GM12801 (cell line): ENCODE data around the gene HSFX4.

Experiments
- TF ChIP-seq, protein P1 (sequence below): IDR thresholded peaks from one replicate; pipeline ENCODE4 v1.5.1; 2011; ENCODE audit warnings: control low read depth; ENCODE audit not compliant: insufficient read length; ENCODE audit errors: extremely low read depth

The HSFX4 gene

GRCh38 chrX:149948016-149948415 lies 18.6 kb downstream of the HSFX4 start:
- TF ChIP-seq, protein P1, sequence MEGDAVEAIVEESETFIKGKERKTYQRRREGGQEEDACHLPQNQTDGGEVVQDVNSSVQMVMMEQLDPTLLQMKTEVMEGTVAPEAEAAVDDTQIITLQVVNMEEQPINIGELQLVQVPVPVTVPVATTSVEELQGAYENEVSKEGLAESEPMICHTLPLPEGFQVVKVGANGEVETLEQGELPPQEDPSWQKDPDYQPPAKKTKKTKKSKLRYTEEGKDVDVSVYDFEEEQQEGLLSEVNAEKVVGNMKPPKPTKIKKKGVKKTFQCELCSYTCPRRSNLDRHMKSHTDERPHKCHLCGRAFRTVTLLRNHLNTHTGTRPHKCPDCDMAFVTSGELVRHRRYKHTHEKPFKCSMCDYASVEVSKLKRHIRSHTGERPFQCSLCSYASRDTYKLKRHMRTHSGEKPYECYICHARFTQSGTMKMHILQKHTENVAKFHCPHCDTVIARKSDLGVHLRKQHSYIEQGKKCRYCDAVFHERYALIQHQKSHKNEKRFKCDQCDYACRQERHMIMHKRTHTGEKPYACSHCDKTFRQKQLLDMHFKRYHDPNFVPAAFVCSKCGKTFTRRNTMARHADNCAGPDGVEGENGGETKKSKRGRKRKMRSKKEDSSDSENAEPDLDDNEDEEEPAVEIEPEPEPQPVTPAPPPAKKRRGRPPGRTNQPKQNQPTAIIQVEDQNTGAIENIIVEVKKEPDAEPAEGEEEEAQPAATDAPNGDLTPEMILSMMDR: no peak

DNA sequence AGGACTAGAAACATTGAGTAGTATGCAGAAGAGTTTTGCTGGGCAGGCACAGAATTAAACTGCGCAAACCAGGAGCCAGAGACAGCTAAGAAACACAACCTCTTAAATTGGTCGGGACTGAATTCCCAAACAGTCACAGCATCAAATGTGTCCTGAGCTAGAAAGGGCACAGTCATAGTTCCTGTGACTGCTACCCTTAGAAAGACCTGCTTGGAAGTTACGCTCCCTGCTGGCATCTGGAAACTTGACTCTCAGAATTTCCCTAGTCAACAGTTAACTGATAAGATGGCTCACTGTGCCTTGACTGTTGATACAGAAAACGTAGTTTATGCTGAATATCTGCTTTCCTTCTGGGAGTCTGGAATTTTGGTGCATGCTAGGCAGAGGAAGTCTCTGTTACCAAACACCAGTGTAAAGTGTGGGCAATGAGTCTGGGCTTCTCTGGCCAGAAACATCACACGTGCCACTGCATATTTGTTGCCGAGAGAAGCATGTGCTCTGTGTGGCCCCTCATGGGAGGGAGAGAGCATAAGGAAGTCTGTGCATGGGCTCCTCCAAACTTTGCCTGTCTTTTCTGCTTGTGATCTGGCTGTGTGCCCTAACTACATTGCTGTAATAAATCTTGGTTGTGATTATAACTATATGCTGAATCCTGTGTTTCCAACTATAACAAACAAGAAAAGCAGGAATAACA lies 20.5 kb downstream of the HSFX4 start:
- TF ChIP-seq, protein P1: no peak

DNA sequence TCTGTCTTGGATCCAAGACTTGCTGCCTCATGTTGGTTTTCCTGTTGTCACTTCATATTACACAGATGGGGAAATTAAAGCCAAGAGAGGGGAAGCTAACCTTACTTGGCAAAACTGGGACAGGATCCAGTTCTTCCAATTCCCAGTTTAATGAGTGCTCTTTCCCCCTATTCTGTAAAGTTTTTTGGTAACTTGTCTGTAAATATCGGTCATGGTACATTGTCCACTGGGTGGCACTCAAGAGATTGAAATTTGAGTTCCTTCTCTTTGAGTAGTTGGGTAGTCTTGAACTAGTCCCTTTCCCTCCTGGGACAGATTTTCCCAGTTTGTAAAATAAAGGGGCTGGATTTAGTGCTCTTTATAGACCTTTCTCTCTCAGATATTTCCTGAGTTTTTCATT lies 21.3 kb downstream of the HSFX4 start:
- TF ChIP-seq, protein P1: no peak

DNA sequence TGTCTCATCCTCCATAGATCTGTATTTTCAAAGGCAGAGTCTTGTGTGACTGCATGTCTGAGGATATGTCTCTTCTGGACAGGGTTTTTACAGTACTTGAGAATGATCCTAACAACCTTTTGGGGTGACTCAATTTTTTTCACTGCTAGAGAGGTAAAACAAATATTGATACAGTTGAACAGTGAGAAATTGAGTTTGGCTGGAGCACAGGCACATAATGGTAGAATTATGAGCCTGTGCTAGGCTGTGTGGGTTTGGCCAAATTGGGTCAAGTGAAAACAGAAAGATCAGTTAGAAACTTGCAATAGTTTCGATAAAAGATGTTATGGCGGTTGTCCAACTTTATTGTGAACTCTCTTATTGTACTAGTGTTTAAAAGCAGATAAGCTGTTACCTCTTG lies 32.2 kb downstream of the HSFX4 start:
- TF ChIP-seq, protein P1: no peak

DNA sequence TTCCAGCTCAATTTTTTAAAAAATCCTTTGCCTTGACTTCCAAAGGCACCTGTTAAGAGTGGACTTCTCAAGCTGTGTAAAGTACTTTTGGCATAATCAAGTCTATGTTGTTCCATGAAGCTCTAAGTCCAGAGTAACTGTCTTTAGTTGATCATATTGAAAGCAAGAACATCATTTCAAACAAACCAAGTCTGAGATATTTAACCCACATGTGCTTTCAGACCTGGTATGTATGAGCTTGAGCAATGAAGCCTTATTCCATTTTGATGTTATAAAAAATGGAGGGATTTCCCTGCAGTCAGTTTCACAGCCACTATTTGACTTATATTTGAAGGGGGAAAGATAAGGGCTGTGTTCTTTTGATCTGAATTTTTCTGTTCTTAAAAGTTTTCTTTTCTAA lies 32.6 kb downstream of the HSFX4 start:
- TF ChIP-seq, protein P1: no peak

DNA sequence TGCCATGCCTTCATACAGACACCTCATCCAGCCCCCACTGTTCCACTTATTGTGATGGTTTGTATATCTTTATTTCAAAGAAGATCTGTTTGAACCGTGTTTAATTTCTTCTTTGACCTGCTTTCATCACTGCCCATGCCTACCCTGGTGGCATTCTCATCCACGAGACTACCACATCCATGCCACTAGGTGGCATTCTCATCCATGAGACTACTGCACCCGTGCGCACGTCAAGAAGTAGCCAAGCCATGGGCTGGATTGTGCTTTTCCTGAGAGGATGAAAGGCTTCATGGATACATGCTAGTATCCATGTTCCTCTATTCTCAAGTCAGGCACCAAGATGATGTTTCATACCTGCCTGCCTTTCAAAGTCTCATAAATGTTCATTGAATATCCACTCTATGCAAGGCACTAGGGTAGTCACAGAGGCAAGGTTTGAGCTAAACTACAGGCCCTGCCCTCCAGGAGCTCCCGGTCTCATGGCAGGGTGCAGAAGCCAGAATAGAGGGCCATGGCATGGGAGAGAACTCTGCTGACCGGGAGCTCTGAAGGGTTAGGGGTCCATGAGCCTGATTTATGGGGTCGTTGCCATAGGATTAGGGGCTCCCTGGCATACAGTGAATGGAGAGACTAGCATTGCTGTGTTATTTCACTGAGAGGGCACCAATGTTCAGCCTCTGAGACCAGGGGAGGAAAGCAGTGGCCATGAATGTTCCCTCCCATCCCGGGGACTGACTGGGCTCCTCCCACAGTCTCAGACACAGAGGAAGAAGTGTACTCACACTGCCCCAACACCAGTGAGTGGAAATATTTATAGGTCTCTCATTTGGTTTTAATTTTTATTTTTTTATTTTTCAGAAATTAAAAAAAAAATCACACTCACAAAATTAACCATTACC lies 33.7 kb downstream of the HSFX4 start:
- TF ChIP-seq, protein P1: no peak

- TF ChIP-seq, protein P1: no peak
Measured at GRCh38 chrX:149979126-149979644, 49.8 kb downstream of the HSFX4 start.
